ENCODE measurements around the gene SP7. TPM values are rescaled to one million over a fixed set of nuclear protein-coding genes. Genes with fewer than 3 reads are reported as not detected.

Gene SP7
- total RNA-seq, 2 experiments from 2014 or later = not detected

- POLR2A ChIA-PET = no interaction called here
- peaks cover 9% of the 10 kb centered on the region for H3K4me1 Mint-ChIP-seq
- no peaks in the 10 kb centered on the region for H3K9me3 Mint-ChIP-seq
Measured at GRCh38 chr12:53286448-53286847, 49.7 kb downstream of the SP7 start.

GRCh38 chr12:53279888-53280498, 56.2 kb downstream of the SP7 start:
- Mint-ChIP-seq H3K27me3 (no peaks in the 10 kb centered on the region), H3K4me1 (peaks cover 1% of the 10 kb centered on the region), H3K9me3 (no peaks in the 10 kb centered on the region), H3K4me3 (no peak overlapping the region), H3K36me3 (ENCODE audit: low read depth) (peaks cover 55% of the 10 kb centered on the region), H3K27ac (no peak overlapping the region)
- CTCF ChIA-PET = interaction anchor here (0.6 to 2.1 kb wide), 5 partner anchors 10 to 155 kb away, joined by 3 to 16 read pairs (median 3); partner anchors contain the start of gene CSAD
- POLR2A ChIA-PET = no interaction called here
- no peak for DNase-seq

More at GRCh38 chr12:53286448-53286847, 49.7 kb downstream of the SP7 start:
- Mint-ChIP-seq H3K36me3 (ENCODE audit: low read depth) (peaks cover 58% of the 10 kb centered on the region), H3K27ac (no peak overlapping the region), H3K4me3 (no peak overlapping the region), H3K27me3 (no peaks in the 10 kb centered on the region)
- no peak for DNase-seq
- CTCF ChIA-PET = interaction anchor here (0.7 to 4.4 kb wide), 9 partner anchors 8 to 127 kb away, joined by 3 to 21 read pairs (median 4); partner anchors contain the start of genes ESPL1 and MYG1

DNA sequence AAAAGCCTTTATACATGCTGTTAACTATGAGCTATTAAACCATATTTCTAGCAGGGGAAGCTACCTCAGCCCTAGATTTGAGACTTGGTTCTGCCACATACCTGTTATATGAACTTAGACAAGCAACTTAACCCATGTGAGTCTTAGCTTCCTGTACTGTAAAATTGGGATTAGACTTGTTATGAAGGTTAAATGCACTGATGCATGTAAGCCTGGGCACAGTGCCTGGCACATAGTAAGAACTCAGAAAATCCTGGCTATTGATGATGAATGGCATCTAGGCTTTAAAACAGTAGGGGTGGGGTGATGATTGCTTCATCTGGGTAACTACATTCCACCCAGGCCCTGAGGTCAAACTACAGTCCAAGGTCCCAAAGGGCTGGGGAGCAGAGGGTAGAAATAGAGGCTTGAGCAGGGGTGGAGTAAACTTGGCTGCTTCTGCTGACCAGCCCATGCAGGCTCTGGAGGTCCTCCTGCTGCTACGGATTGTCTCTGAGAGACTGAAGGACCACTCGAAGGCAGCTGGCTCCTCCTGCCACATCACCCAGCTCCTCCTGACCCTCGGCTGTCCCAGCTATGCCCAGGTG, 56.8 kb downstream of the SP7 start:
- POLR2A ChIA-PET = no interaction called here
- no peak overlapping the region for H3K27ac Mint-ChIP-seq
- DNase-seq = no peak
- peaks cover 59% of the 10 kb centered on the region for H3K36me3 Mint-ChIP-seq (ENCODE audit: low read depth)
- no peaks in the 10 kb centered on the region for H3K9me3 Mint-ChIP-seq
- H3K27me3 Mint-ChIP-seq = no peaks in the 10 kb centered on the region
- peaks cover 5% of the 10 kb centered on the region for H3K4me1 Mint-ChIP-seq
- no peak overlapping the region for H3K4me3 Mint-ChIP-seq
- CTCF ChIA-PET = interaction anchor here (0.8 to 2.3 kb wide), 5 partner anchors 10 to 112 kb away, joined by 3 to 16 read pairs (median 5); partner anchors contain the start of gene CSAD

- POLR2A ChIA-PET = interaction anchor here (0.8 to 1.1 kb wide), 2 partner anchors 10 to 11 kb away, joined by 3 read pairs; partner anchors contain the start of gene ESPL1
- Mint-ChIP-seq H3K36me3 (ENCODE audit: low read depth) (peaks cover 56% of the 10 kb centered on the region), H3K27ac (no peak overlapping the region), H3K4me1 (peaks cover 8% of the 10 kb centered on the region), H3K4me3 (no peak overlapping the region), H3K9me3 (no peaks in the 10 kb centered on the region), H3K27me3 (no peaks in the 10 kb centered on the region)
- no peak for DNase-seq
- CTCF ChIA-PET = interaction anchor here (0.6 to 2.3 kb wide), 11 partner anchors 8 to 212 kb away, joined by 3 to 16 read pairs (median 4); partner anchors contain the start of genes AAAS, ESPL1 and PFDN5
Measured at GRCh38 chr12:53277981-53278380, 58.2 kb downstream of the SP7 start.

Other genes with a start within 250 kb of the SP7 start
- under 1 TPM in 1 of 2 experiments, not detected in 1; 0.37 TPM for gene IGFBP6, start 238.7 kb downstream of the SP7 start, total RNA-seq
- gene SOAT2, start 232.9 kb downstream of the SP7 start, total RNA-seq = 1 to 10 TPM; 1.0 to 1.7 TPM
- gene ZNF740, start 155.6 kb downstream of the SP7 start, total RNA-seq = 10 to 100 TPM; 38.9 to 44.1 TPM
- gene CSAD, start 155.4 kb downstream of the SP7 start, total RNA-seq = 10 to 100 TPM; 33.3 to 34.7 TPM
- 100 to 1,000 TPM; 621 to 702 TPM for gene ITGB7, start 129.1 kb downstream of the SP7 start, total RNA-seq
- 10 to 100 TPM; 58.3 to 59.7 TPM for gene RARG, start 104.1 kb downstream of the SP7 start, total RNA-seq
- gene ESPL1, start 68.1 kb downstream of the SP7 start, total RNA-seq = 100 to 1,000 TPM; 107 to 125 TPM
- 100 to 1,000 TPM; 305 to 335 TPM for gene PFDN5, start 40.8 kb downstream of the SP7 start, total RNA-seq
- 10 to 100 TPM; 47.9 to 56.4 TPM for gene MYG1, start 36.7 kb downstream of the SP7 start, total RNA-seq
- 10 to 100 TPM; 59.1 to 63.0 TPM for gene AAAS, start 14.7 kb downstream of the SP7 start, total RNA-seq
- gene SP1, start 43.8 kb upstream of the SP7 start, total RNA-seq = 10 to 100 TPM; 94.8 to 99.3 TPM
- not detected for gene AMHR2, start 87.5 kb upstream of the SP7 start, total RNA-seq
- gene PRR13, start 105.4 kb upstream of the SP7 start, total RNA-seq = 100 to 1,000 TPM; 223 to 229 TPM
- 100 to 1,000 TPM; 882 to 943 TPM for gene PCBP2, start 115.7 kb upstream of the SP7 start, total RNA-seq
- 10 to 100 TPM; 26.0 to 26.1 TPM for gene MAP3K12, start 163.1 kb upstream of the SP7 start, total RNA-seq
- gene TARBP2, start 164.9 kb upstream of the SP7 start, total RNA-seq = 10 to 100 TPM; 32.6 to 35.9 TPM
- gene NPFF, start 171.1 kb upstream of the SP7 start, total RNA-seq = not detected